ENCODE data around the gene OSBPL7.

The OSBPL7 gene

GRCh38 chr17:47841488-47842291 is 20.1 kb upstream of the OSBPL7 start:
- Histone ChIP-seq H3K23ac (ENCODE audit: low read depth, low read length, poor library complexity) (no peak overlapping the region), H2BK120ac (ENCODE audit: low read depth, low read length) (no peak overlapping the region), H2BK15ac (ENCODE audit: low read length) (no peak overlapping the region), H3K18ac (ENCODE audit: low read length) (no peak overlapping the region), H4K91ac (ENCODE audit: low read depth, low read length, poor library complexity) (no peak overlapping the region), H3K9me3 (replicated peaks in 1 of 2; ENCODE audit: control insufficient read depth in 2 of 2, insufficient read depth in 1 of 2, low read depth in 1 of 2, low read length in 2 of 2) (no peaks in the 10 kb centered on the region), H4K8ac (ENCODE audit: low read depth, low read length) (no peak overlapping the region), H2BK12ac (ENCODE audit: low read length) (no peak overlapping the region), H3K79me1 (ENCODE audit: low read depth, low read length) (peaks cover 11% of the 10 kb centered on the region), H3K4me1 (ENCODE audit: control insufficient read depth in 2 of 2, insufficient read depth in 1 of 2, low read depth in 1 of 2, low read length in 2 of 2) (peaks cover 12 to 13% of the 10 kb centered on the region in 2 donors), H3K4me2 (ENCODE audit: insufficient read depth, low read length, poor library complexity, severe bottlenecking) (no peak overlapping the region), H3K4ac (ENCODE audit: low read length) (no peak overlapping the region), H2AK5ac (ENCODE audit: low read depth, low read length) (peak overlapping the region; percentile 53), H2AFZ (ENCODE audit: low read length) (peak overlapping the region; percentile 94), H3K14ac (ENCODE audit: low read length) (no peak overlapping the region), H3K27me3 (ENCODE audit: control insufficient read depth in 3 of 3, insufficient read depth in 3 of 3, low read depth in 1 of 3, low read length in 3 of 3) (peaks cover 2 to 33% (median 24%) of the 10 kb centered on the region in 3 experiments), H3K4me3 (ENCODE audit: low read length in 2 of 2) (peak overlapping the region in 1 of 2 donors; percentile 71), H2BK5ac (ENCODE audit: low read length) (no peak overlapping the region), H3K9ac (ENCODE audit: low read depth, low read length, poor library complexity) (no peak overlapping the region), H3K36me3 (replicated peaks in 1 of 2; ENCODE audit: control insufficient read depth in 2 of 2, insufficient read depth in 2 of 2, low read length in 2 of 2) (peaks cover 7 to 13% of the 10 kb centered on the region in 2 donors), H3K27ac (replicated peaks; ENCODE audit: low read length) (no peak overlapping the region)
- no CpG with 5 or more reads among the region's 16 CpGs for WGBS, 2 donors (ENCODE audit: extremely low coverage in 2 of 2, insufficient read length in 2 of 2, insufficient replicate concordance in 1 of 2)
- DNase-seq (ENCODE audit: low spot score): no peak

DNA sequence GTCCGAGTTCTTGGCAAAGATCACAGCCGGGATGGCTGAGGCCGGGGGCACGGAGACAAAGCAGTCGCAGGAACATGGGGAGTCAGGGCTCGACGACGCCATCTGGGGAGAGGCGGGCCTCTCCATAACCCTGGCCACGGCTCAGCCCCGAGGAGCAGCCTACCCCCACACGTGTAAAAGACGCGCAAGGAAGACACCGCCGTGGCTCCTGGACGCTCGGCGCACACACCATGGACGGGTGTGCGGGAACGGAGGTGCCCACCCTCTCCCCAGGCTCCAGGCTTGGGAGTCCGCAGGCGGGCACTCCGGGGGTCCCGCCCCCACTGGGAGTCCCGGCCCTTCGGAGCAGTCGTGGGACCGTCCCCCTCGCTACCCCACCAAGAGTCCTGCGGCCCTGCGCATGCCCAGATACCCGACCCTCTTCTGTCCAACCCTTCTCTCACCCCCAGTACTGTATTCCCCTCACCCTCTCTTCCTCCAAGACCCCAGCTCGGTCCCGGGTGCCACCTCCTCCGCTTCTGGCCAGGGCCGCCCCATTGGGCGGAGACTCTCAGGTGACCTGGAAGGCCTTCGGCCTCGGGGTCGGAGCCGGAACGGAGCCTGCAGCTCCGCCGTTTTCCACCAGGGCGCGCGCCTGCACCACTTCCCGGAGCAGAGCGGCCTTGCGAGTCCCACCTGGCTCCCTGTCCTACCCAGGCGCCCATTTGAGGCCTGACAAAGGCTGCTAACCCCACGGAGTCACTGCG is 19.3 kb upstream of the OSBPL7 start, which contains the start of gene SCRN2:
TSS of gene SCRN2 (minus strand) at position 532 of the 746 bp plus-strand sequence. CDS start at position 102, 430 bp downstream.
- H3K9me3 ChIP-seq (replicated peaks in 1 of 2; ENCODE audit: control insufficient read depth in 2 of 2, insufficient read depth in 1 of 2, low read depth in 1 of 2, low read length in 2 of 2): no peaks in the 10 kb centered on the region
- DNase-seq (ENCODE audit: low spot score): peak; percentile 88
- H2AFZ ChIP-seq (ENCODE audit: low read length): peak within 1 kb of the TSS; percentile 94
- H2BK5ac ChIP-seq (ENCODE audit: low read length): no peak within 1 kb of the TSS
- H3K18ac ChIP-seq (ENCODE audit: low read length): peak within 1 kb of the TSS; percentile 99
- peak within 1 kb of the TSS; percentile 88 for H2BK15ac ChIP-seq (ENCODE audit: low read length)
- H3K23ac ChIP-seq (ENCODE audit: low read depth, low read length, poor library complexity): peak within 1 kb of the TSS; percentile 86
- H3K36me3 ChIP-seq (replicated peaks in 1 of 2; ENCODE audit: control insufficient read depth in 2 of 2, insufficient read depth in 2 of 2, low read length in 2 of 2): peaks cover 12 to 18% of the 10 kb centered on the region in 2 donors
- peak within 1 kb of the TSS; percentile 91 for H2AK5ac ChIP-seq (ENCODE audit: low read depth, low read length)
- no CpG with 5 or more reads among the region's 55 CpGs for WGBS, 2 donors (ENCODE audit: extremely low coverage in 2 of 2, insufficient read length in 2 of 2, insufficient replicate concordance in 1 of 2)
- H3K14ac ChIP-seq (ENCODE audit: low read length): peak within 1 kb of the TSS; percentile 98
- H4K91ac ChIP-seq (ENCODE audit: low read depth, low read length, poor library complexity): peak within 1 kb of the TSS; percentile 61
- H3K79me1 ChIP-seq (ENCODE audit: low read depth, low read length): peaks cover 11% of the 10 kb centered on the region
- peak within 1 kb of the TSS; percentile 94 for H3K9ac ChIP-seq (ENCODE audit: low read depth, low read length, poor library complexity)
- peak within 1 kb of the TSS; percentile 4 for H3K4ac ChIP-seq (ENCODE audit: low read length)
- H3K4me3 ChIP-seq (ENCODE audit: low read length in 2 of 2): peak within 1 kb of the TSS; percentile 71 to 85
- H3K4me1 ChIP-seq (ENCODE audit: control insufficient read depth in 2 of 2, insufficient read depth in 1 of 2, low read depth in 1 of 2, low read length in 2 of 2): peaks cover 11 to 13% of the 10 kb centered on the region in 2 donors
- H3K27ac ChIP-seq (replicated peaks; ENCODE audit: low read length): no peak within 1 kb of the TSS
- H3K4me2 ChIP-seq (ENCODE audit: insufficient read depth, low read length, poor library complexity, severe bottlenecking): peak within 1 kb of the TSS; percentile 90
- H2BK12ac ChIP-seq (ENCODE audit: low read length): no peak within 1 kb of the TSS
- H2BK120ac ChIP-seq (ENCODE audit: low read depth, low read length): peak within 1 kb of the TSS; percentile 35
- peaks cover 0 to 26% (median 16%) of the 10 kb centered on the region in 3 experiments for H3K27me3 ChIP-seq (ENCODE audit: control insufficient read depth in 3 of 3, insufficient read depth in 3 of 3, low read depth in 1 of 3, low read length in 3 of 3)
- peak within 1 kb of the TSS; percentile 74 for H4K8ac ChIP-seq (ENCODE audit: low read depth, low read length)

DNA sequence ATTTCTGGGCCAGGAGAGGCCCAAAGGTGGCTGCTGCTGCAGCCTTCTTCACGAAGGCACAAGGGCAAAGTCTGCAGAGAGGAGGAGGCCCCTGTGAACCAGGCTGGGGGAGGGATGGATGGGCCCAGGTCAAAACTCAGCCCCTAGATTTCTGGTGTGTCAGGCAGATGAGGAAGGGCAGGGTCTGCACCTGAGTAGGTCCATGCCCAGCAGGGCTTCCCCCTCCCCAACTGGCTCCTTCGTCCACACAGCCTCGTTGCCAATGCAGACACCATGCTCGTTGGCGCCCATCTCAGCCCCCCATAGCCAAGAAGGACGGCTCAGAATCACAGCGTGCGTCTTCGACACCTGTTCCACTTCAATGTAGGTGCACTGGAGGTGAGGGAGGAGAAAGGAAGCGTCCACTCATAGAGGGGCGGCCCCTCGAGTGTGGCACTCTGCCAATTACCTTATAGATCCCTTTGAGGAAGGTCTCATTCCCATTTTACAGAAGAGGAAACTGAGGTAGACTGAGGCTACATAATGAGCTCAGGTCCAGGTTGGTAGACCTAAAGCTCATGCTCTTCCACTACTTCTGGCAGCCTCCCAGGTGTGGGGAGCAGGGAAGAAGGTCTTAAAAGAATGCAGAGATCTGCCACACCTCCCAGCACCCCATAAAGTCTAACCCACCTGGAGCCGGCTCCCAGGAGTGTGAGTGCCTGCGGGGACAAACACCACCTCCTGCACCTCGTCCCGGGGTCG is 18.6 kb upstream of the OSBPL7 start:
- H3K9ac ChIP-seq (ENCODE audit: low read depth, low read length, poor library complexity): peak overlapping the region; percentile 94
- peak overlapping the region; percentile 86 for H3K23ac ChIP-seq (ENCODE audit: low read depth, low read length, poor library complexity)
- H3K4me2 ChIP-seq (ENCODE audit: insufficient read depth, low read length, poor library complexity, severe bottlenecking): peak overlapping the region; percentile 90
- WGBS, 2 donors (ENCODE audit: extremely low coverage in 2 of 2, insufficient read length in 2 of 2, insufficient replicate concordance in 1 of 2): no CpG with 5 or more reads among the region's 17 CpGs
- H3K9me3 ChIP-seq (replicated peaks in 1 of 2; ENCODE audit: control insufficient read depth in 2 of 2, insufficient read depth in 1 of 2, low read depth in 1 of 2, low read length in 2 of 2): no peaks in the 10 kb centered on the region
- peak overlapping the region; percentile 99 for H3K18ac ChIP-seq (ENCODE audit: low read length)
- H4K91ac ChIP-seq (ENCODE audit: low read depth, low read length, poor library complexity): no peak overlapping the region
- no peak overlapping the region for H3K27ac ChIP-seq (replicated peaks; ENCODE audit: low read length)
- H3K27me3 ChIP-seq (ENCODE audit: control insufficient read depth in 3 of 3, insufficient read depth in 3 of 3, low read depth in 1 of 3, low read length in 3 of 3): peaks cover 0 to 18% (median 10%) of the 10 kb centered on the region in 3 experiments
- H2BK5ac ChIP-seq (ENCODE audit: low read length): no peak overlapping the region
- H2BK15ac ChIP-seq (ENCODE audit: low read length): peak overlapping the region; percentile 88
- H3K4me3 ChIP-seq (ENCODE audit: low read length in 2 of 2): peak overlapping the region; percentile 71 to 85
- DNase-seq (ENCODE audit: low spot score): no peak
- peak overlapping the region; percentile 35 for H2BK120ac ChIP-seq (ENCODE audit: low read depth, low read length)
- peak overlapping the region; percentile 91 for H2AK5ac ChIP-seq (ENCODE audit: low read depth, low read length)
- H3K36me3 ChIP-seq (replicated peaks in 1 of 2; ENCODE audit: control insufficient read depth in 2 of 2, insufficient read depth in 2 of 2, low read length in 2 of 2): peaks cover 13 to 23% of the 10 kb centered on the region in 2 donors
- peak overlapping the region; percentile 94 for H2AFZ ChIP-seq (ENCODE audit: low read length)
- H3K79me1 ChIP-seq (ENCODE audit: low read depth, low read length): peaks cover 11% of the 10 kb centered on the region
- peaks cover 11 to 13% of the 10 kb centered on the region in 2 donors for H3K4me1 ChIP-seq (ENCODE audit: control insufficient read depth in 2 of 2, insufficient read depth in 1 of 2, low read depth in 1 of 2, low read length in 2 of 2)
- peak overlapping the region; percentile 98 for H3K14ac ChIP-seq (ENCODE audit: low read length)
- H4K8ac ChIP-seq (ENCODE audit: low read depth, low read length): peak overlapping the region; percentile 74
- no peak overlapping the region for H2BK12ac ChIP-seq (ENCODE audit: low read length)
- H3K4ac ChIP-seq (ENCODE audit: low read length): peak overlapping the region; percentile 4
